HG02870 (cell line): ENCODE data around the gene RINL.
"Not testable (repeated sequence)": the region's sequence is repeated elsewhere in the genome, so short reads cannot be mapped to it uniquely, and the experiment has no call there.

ENCODE experiments used
- ATAC-seq: cut with Tn5 transposase; IDR thresholded peaks from one replicate; pipeline ENCODE4 v1.9.1; 2021; ENCODE audit warnings: mild to moderate bottlenecking, moderate library complexity; ENCODE audit not compliant: unreplicated experiment

Gene RINL

GRCh38 chr19:38878575-38879399, 712 bp upstream of the RINL start:
- no peak for ATAC-seq

GRCh38 chr19:38875656-38876395, 2.2 kb downstream of the RINL start:
- no peak for ATAC-seq

GRCh38 chr19:38873400-38873799, 4.7 kb downstream of the RINL start:
- ATAC-seq: not testable (repeated sequence)

GRCh38 chr19:38870612-38871011, 7.5 kb downstream of the RINL start:
- ATAC-seq: no peak

GRCh38 chr19:38869836-38870607, 8.1 kb downstream of the RINL start:
- ATAC-seq: peak; percentile 50

GRCh38 chr19:38869160-38869835, 8.8 kb downstream of the RINL start:
- no peak for ATAC-seq

GRCh38 chr19:38868551-38868950, 9.5 kb downstream of the RINL start:
- no peak for ATAC-seq

- ATAC-seq: no peak
These were observed 10.8 kb downstream of the RINL start for GRCh38 chr19:38867171-38867780.

- ATAC-seq: no peak
These were observed 15.6 kb downstream of the RINL start for GRCh38 chr19:38862321-38863059.

- ATAC-seq: no peak
These were observed 16.7 kb downstream of the RINL start for GRCh38 chr19:38861368-38861767.

- not testable (repeated sequence) for ATAC-seq
These were observed 18.4 kb downstream of the RINL start for GRCh38 chr19:38859631-38860204.

- no peak for ATAC-seq
These were observed 21.3 kb downstream of the RINL start for GRCh38 chr19:38856813-38857212.

GRCh38 chr19:38855751-38856150, 22.3 kb downstream of the RINL start:
- not testable (repeated sequence) for ATAC-seq

GRCh38 chr19:38854961-38855360, 23.1 kb downstream of the RINL start:
- ATAC-seq: not testable (repeated sequence)

- no peak for ATAC-seq
These were observed 24.9 kb downstream of the RINL start for GRCh38 chr19:38853214-38853613.

GRCh38 chr19:38852231-38853044, 25.6 kb downstream of the RINL start:
- ATAC-seq: no peak

GRCh38 chr19:38851622-38852230, 26.3 kb downstream of the RINL start:
- ATAC-seq: peak; percentile 18

- no peak for ATAC-seq
These were observed 27.0 kb downstream of the RINL start for GRCh38 chr19:38850976-38851621.
